WTC11 (cell line): ENCODE results near the gene NTN4. TPM values are rescaled to one million over a fixed set of nuclear protein-coding genes. Genes with fewer than 3 reads are reported as not detected.

ENCODE experiments used
- total RNA-seq: library from RNA; stranded (reverse); gene quantifications from 3 replicates; pipeline ENCODE4 v1.2.3, GENCODE V29; 2021
- TF ChIP-seq, protein P1 (sequence below): sonication (generic); formaldehyde crosslinking; IDR thresholded peaks from 2 replicates; pipeline ENCODE4 v1.8.1; 2023; ENCODE audit warnings: mild to moderate bottlenecking, moderate library complexity, missing genetic modification reagents

The NTN4 gene
- total RNA-seq, 1 experiment from 2014 or later, result 2.7 TPM

DNA sequence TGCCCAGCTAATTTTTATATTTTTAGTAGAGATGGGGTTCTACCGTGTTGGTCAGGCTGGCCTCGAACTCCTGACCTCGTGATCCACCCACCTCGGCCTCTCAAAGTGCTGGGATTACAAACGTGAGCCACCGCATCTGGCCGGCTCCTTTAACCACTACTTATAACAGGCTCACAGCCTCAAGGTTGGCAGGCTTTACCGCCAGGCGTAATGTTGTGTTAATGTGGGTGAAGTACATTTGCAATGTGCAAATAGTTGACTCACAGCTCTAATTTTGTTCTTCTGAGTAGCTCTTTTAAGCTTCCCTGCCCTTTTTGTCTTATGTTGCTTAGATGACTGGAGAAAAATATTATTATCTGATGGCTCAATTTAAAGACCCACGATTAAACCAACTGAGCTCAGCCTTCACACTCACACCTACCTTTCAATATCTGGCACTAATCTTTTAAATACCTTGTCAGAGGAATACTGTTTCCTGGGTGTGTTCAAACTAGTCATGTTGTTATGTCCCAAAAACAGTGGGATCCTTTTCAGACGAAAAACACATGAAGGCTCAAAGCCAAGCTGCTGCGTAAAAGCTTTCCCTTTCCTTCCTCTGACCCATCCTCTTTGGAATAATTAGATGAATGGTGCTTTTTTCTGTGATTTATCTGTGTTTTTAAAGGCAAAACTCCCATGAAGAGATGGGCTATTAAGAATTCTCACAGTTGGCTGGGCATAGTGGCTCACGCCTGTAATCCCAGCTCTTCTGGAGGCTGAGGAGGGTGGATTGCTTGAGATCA, 182.1 kb downstream of the NTN4 start (continued):
- TF ChIP-seq, protein P1, sequence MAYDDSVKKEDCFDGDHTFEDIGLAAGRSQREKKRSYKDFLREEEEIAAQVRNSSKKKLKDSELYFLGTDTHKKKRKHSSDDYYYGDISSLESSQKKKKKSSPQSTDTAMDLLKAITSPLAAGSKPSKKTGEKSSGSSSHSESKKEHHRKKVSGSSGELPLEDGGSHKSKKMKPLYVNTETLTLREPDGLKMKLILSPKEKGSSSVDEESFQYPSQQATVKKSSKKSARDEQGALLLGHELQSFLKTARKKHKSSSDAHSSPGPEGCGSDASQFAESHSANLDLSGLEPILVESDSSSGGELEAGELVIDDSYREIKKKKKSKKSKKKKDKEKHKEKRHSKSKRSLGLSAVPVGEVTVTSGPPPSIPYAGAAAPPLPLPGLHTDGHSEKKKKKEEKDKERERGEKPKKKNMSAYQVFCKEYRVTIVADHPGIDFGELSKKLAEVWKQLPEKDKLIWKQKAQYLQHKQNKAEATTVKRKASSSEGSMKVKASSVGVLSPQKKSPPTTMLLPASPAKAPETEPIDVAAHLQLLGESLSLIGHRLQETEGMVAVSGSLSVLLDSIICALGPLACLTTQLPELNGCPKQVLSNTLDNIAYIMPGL (CRISPR knock-in tag), result no peak

Other genes starting within 250 kb of the NTN4 start
- gene USP44, start 239.3 kb downstream of the NTN4 start, total RNA-seq, result 93.4 to 120 TPM (median 116 TPM) in 3 replicates
- gene SNRPF, start 68.2 kb upstream of the NTN4 start, total RNA-seq, result 70.7 to 75.8 TPM (median 74.9 TPM) in 3 replicates
- gene CCDC38, start 151.8 kb upstream of the NTN4 start, total RNA-seq, result 0.07 TPM in 1 of 3 replicates, not detected in the others
- 0.62 to 1.6 TPM (median 1.1 TPM) in 3 replicates for gene AMDHD1, start 152.6 kb upstream of the NTN4 start, total RNA-seq
- gene HAL, start 205.6 kb upstream of the NTN4 start, total RNA-seq, result 0.23 to 0.39 TPM (median 0.32 TPM) in 3 replicates
- 134 to 172 TPM (median 162 TPM) in 3 replicates for gene LTA4H, start 244.8 kb upstream of the NTN4 start, total RNA-seq